Tibial nerve (tissue), 4 donors: ENCODE results near the gene TRMT61A. TPM values are rescaled to one million over a fixed set of nuclear protein-coding genes. Genes with fewer than 3 reads are reported as not detected.

ENCODE experiments used
- DNase-seq, 2 donors: peaks; one replicate each; pipeline ENCODE4 v3.0.0-alpha.2; 2019; ENCODE audit warnings: low spot score in 2 of 2
- H3K27ac ChIP-seq, 4 donors: fragments of 200-600 bp; sonication (generic) in 3 of 4; one replicate each; pipeline ENCODE4 v1.5.1; 2017 to 2019; ENCODE audit warnings: mild to moderate bottlenecking in 1 of 4
- H3K27me3 ChIP-seq, 2 donors: fragments of 200-600 bp; sonication (generic) in 1 of 2; one replicate each; pipeline versions ENCODE4 v1.5.1 to v1.6.0; 2017 to 2019
- H3K36me3 ChIP-seq, 3 donors: fragments of 200-600 bp; sonication (generic); one replicate each; pipeline ENCODE4 v1.5.1; 2018 to 2019
- H3K4me1 ChIP-seq, 4 donors: fragments of 200-600 bp; sonication (generic) in 3 of 4; one replicate each; pipeline ENCODE4 v1.5.1; 2017 to 2019
- H3K4me3 ChIP-seq, 4 donors: fragments of 200-600 bp; sonication (generic) in 3 of 4; one replicate each; pipeline ENCODE4 v1.5.1; 2017 to 2019; ENCODE audit warnings: mild to moderate bottlenecking in 1 of 4, moderate library complexity in 1 of 4
- H3K9me3 ChIP-seq, 4 donors: fragments of 200-600 bp; sonication (generic) in 3 of 4; one replicate each; pipeline ENCODE4 v1.5.1; 2017 to 2019
- CTCF ChIP-seq, 5 experiments: fragments of 200-600 bp in 3 of 5; fragments of 450-650 bp in 2 of 5; sonication (generic) in 3 of 5; IDR thresholded peaks; one replicate each; pipeline ENCODE4 v1.5.1; 2016 to 2019; ENCODE audit warnings: antibody characterized with exemption in 5 of 5, mild to moderate bottlenecking in 3 of 5, moderate library complexity in 2 of 5
- EP300 ChIP-seq, 2 donors: sonication (generic); formaldehyde crosslinking; IDR thresholded peaks; one replicate each; pipeline ENCODE4 v1.6.1; 2017; ENCODE audit warnings: antibody characterized with exemption in 2 of 2, mild to moderate bottlenecking in 1 of 2
- POLR2A ChIP-seq, 2 donors: fragments of 450-650 bp; IDR thresholded peaks; one replicate each; pipeline ENCODE4 v1.6.1; 2017; ENCODE audit warnings: antibody characterized with exemption in 2 of 2, mild to moderate bottlenecking in 2 of 2, moderate library complexity in 2 of 2
- WGBS, 2 donors: methylation state at CpG; one replicate each; pipeline ENCODE4 v1.1.5; 2018; 5-methylcytosine and 5-hydroxymethylcytosine counted together
- total RNA-seq, 4 donors: library from RNA; depleted of rRNA; stranded (reverse); fragments of >200 nt; gene quantifications; one replicate each; pipeline ENCODE4 v1.1.0, GENCODE V29; 2016

TRMT61A gene
- total RNA-seq, 4 donors from 2014 or later = 17.9 to 32.4 (median 22.4) TPM

DNA sequence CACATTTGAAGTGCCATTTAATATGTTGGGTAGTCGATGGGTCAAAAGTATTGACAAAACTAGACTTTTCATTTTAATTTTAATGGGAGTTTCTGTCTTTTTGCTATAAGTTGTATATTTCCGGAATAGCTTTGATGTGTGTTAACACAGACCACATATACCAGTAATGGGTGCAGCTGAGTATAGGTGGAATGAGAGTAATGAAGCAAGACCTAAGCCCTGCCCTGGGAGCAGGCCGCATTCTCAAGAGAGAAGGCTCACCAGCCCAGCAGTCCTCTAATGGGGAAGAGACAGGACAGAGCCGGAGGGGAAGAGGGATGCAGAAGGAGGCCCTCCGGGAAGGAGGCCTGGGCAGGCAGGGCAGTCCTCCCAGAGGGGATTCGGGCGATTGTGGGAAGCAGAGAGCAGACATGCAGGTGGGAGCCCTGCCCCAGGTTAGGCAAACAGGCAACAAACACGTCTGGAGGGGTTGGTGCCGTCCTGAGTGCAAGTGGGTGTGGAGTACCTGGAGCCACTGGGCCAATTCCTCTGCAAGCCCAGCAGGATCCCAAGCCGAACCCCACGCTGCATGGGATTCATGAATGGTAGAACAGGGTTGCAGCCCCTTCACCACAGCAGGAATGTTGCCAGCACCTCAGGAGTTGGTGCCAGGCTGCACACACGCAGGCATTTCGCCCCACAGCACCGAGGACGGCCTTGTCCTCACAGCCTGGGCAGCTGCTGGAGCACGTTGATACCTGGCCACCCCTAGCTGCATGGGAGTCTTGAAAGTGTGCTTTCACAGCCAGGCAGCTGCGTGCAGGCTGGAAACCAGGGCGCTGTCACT lies 14.2 kb upstream of the TRMT61A start:
- WGBS, 2 donors = 83 to 88% methylated on average over 18 of the region's 18 CpGs
- TF ChIP-seq CTCF (IDR thresholded peaks at IDR 0.05) = no peak
- no peak for TF ChIP-seq EP300 (IDR thresholded peaks at IDR 0.05)
- no peak for TF ChIP-seq POLR2A (IDR thresholded peaks at IDR 0.05)
- Histone ChIP-seq H3K36me3 (peaks cover 0 to 20% (median 0%) of the 10 kb centered on the region in 3 donors), H3K27me3 (no peaks in the 10 kb centered on the region), H3K4me3 (no peak overlapping the region), H3K9me3 (no peaks in the 10 kb centered on the region), H3K4me1 (peaks cover 0 to 48% (median 28%) of the 10 kb centered on the region in 4 donors), H3K27ac (peak overlapping the region in 2 of 4 donors; percentile 19 to 78)
- no peak for DNase-seq

GRCh38 chr14:103516426-103517173 lies 12.4 kb upstream of the TRMT61A start:
- H3K9me3 ChIP-seq = no peaks in the 10 kb centered on the region
- peak overlapping the region in 2 of 4 donors; percentile 13 to 90 for H3K27ac ChIP-seq
- peaks cover 0 to 2% (median 0%) of the 10 kb centered on the region in 3 donors for H3K36me3 ChIP-seq
- 65 to 75% methylated on average over 10 of the region's 10 CpGs for WGBS, 2 donors
- TF ChIP-seq POLR2A (IDR thresholded peaks at IDR 0.05) = no peak
- no peak for TF ChIP-seq EP300 (IDR thresholded peaks at IDR 0.05)
- TF ChIP-seq CTCF (IDR thresholded peaks at IDR 0.05) = no peak
- H3K27me3 ChIP-seq = no peaks in the 10 kb centered on the region
- no peak overlapping the region for H3K4me3 ChIP-seq
- no peak for DNase-seq
- peaks cover 0 to 65% (median 41%) of the 10 kb centered on the region in 4 donors for H3K4me1 ChIP-seq

- Histone ChIP-seq H3K4me1 (peaks cover 0 to 71% (median 46%) of the 10 kb centered on the region in 4 donors), H3K36me3 (no peaks in the 10 kb centered on the region), H3K27ac (peak overlapping the region in 2 of 4 donors; percentile 90), H3K9me3 (no peaks in the 10 kb centered on the region), H3K4me3 (no peak overlapping the region), H3K27me3 (no peaks in the 10 kb centered on the region)
- TF ChIP-seq CTCF (IDR thresholded peaks at IDR 0.05) (no peak), EP300 (IDR thresholded peaks at IDR 0.05) (no peak), POLR2A (IDR thresholded peaks at IDR 0.05) (no peak)
- WGBS, 2 donors = 67 to 76% methylated on average over 10 of the region's 10 CpGs
- no peak for DNase-seq
Observed at GRCh38 chr14:103517174-103517566, 11.8 kb upstream of the TRMT61A start.

DNA sequence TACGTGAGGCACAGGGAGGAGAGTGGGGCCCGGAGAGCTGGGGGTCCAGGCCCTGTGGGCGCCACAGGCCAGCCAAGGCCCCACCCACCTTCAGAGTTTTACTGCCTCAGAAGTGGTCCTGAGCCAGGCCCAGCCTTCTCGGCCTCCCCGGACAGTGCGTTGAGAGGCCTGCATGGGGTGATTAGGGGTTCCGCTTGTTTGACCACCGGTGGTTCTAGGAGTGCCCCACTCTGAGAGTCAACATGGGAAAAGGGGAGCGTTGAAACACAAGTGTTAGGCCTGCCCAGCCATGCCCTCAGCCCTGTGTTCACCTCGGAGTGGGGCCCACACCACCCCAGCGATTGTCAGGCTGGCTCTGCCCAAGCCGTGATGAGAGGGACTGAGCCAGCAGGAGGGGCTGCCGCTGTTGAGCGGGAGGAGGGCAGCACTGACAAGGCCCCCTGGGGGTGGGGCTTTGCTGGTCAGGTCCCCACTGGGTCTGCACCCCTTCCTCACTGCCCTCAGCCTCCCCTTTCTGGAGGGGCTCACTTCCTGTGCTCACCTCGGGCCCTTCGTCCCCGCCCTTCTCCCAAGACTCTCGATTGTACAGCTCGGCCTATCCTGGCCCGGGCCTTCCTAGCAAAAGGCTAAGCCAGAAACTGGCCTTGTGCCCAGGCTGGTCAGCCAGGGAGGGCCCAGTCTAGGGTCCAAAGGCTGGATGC lies 11.1 kb upstream of the TRMT61A start:
- DNase-seq = no peak
- Histone ChIP-seq H3K36me3 (no peaks in the 10 kb centered on the region), H3K27me3 (no peaks in the 10 kb centered on the region), H3K4me3 (no peak overlapping the region), H3K27ac (peak overlapping the region; percentile 49 to 90 (median 80)), H3K4me1 (peaks cover 0 to 69% (median 46%) of the 10 kb centered on the region in 4 donors), H3K9me3 (no peaks in the 10 kb centered on the region)
- TF ChIP-seq EP300 (IDR thresholded peaks at IDR 0.05) (no peak), CTCF (IDR thresholded peaks at IDR 0.05) (no peak), POLR2A (IDR thresholded peaks at IDR 0.05) (no peak)
- WGBS, 2 donors = 18 to 25% methylated on average over 17 to 20 of the region's 20 CpGs
